H9 (cell line): Measurements from ENCODE around the gene ERO1B. TPM values are rescaled to one million over a fixed set of nuclear protein-coding genes. Genes with fewer than 3 reads are reported as not detected.

Source experiments
- DNase-seq: peaks from one replicate; pipeline ENCODE4 v3.0.0-alpha.2; 2017
- H2AFZ ChIP-seq: one replicate; pipeline ENCODE4 v1.6.1; 2013; ENCODE audit warnings: mild to moderate bottlenecking, low read length, control low read depth, moderate library complexity
- H2AK5ac ChIP-seq: 2 replicates; pipeline ENCODE4 v1.6.1; 2013; ENCODE audit warnings: low read length, control low read depth, mixed read lengths; ENCODE audit not compliant: insufficient read length
- H2BK120ac ChIP-seq: one replicate; pipeline ENCODE4 v1.6.1; 2013; ENCODE audit warnings: low read depth, mild to moderate bottlenecking, low read length, control low read depth, inconsistent platforms; ENCODE audit not compliant: poor library complexity, severe bottlenecking
- H2BK12ac ChIP-seq: 2 replicates; pipeline ENCODE4 v1.6.1; 2013; ENCODE audit warnings: low read length, control low read depth, mixed read lengths, low read depth; ENCODE audit not compliant: insufficient read length
- H2BK15ac ChIP-seq: 2 replicates; pipeline ENCODE4 v1.6.1; 2013; ENCODE audit warnings: low read depth, low read length, control low read depth
- H2BK20ac ChIP-seq: one replicate; pipeline ENCODE4 v1.6.1; 2013; ENCODE audit warnings: low read depth, mild to moderate bottlenecking, low read length, control low read depth, inconsistent platforms; ENCODE audit not compliant: poor library complexity, severe bottlenecking
- H2BK5ac ChIP-seq: 2 replicates; pipeline ENCODE4 v1.6.1; 2013; ENCODE audit warnings: low read length, control low read depth, mixed read lengths; ENCODE audit not compliant: insufficient read length
- H3K14ac ChIP-seq: 2 replicates; pipeline ENCODE4 v1.6.1; 2013; ENCODE audit warnings: low read length, control low read depth; ENCODE audit not compliant: insufficient read depth
- H3K18ac ChIP-seq: 2 replicates; pipeline ENCODE4 v1.6.1; 2013; ENCODE audit warnings: low read depth, mild to moderate bottlenecking, mixed read lengths, low read length, control low read depth; ENCODE audit not compliant: insufficient read length
- H3K23ac ChIP-seq: 2 replicates; pipeline ENCODE4 v1.6.1; 2013; ENCODE audit warnings: low read length, control low read depth, mixed read lengths, low read depth; ENCODE audit not compliant: insufficient read length
- H3K23me2 ChIP-seq: 2 replicates; pipeline ENCODE4 v1.6.1; 2013; ENCODE audit warnings: low read depth, mild to moderate bottlenecking, mixed read lengths, low read length, control low read depth; ENCODE audit not compliant: insufficient read length, poor library complexity, severe bottlenecking
- H3K27ac ChIP-seq: 2 replicates; pipeline ENCODE4 v1.5.1; 2013; ENCODE audit warnings: low read length, control low read depth, mixed read lengths, low read depth; ENCODE audit not compliant: insufficient read length
- H3K27me3 ChIP-seq: 2 replicates; pipeline ENCODE4 v1.6.1; 2013; ENCODE audit warnings: low read length, control low read depth, inconsistent platforms; ENCODE audit not compliant: insufficient read depth
- H3K4ac ChIP-seq: 2 replicates; pipeline ENCODE4 v1.6.1; 2013; ENCODE audit warnings: low read depth, mild to moderate bottlenecking, control low read depth, inconsistent platforms, low read length, moderate library complexity
- H3K4me1 ChIP-seq: 2 replicates; pipeline ENCODE4 v1.6.1; 2013; ENCODE audit warnings: low read length, control low read depth, inconsistent platforms; ENCODE audit not compliant: insufficient read depth
- H3K4me2 ChIP-seq: 2 replicates; pipeline ENCODE4 v1.6.1; 2013; ENCODE audit warnings: low read length, control low read depth, mixed read lengths; ENCODE audit not compliant: insufficient read length, insufficient read depth
- H3K56ac ChIP-seq: 2 replicates; pipeline ENCODE4 v1.6.1; 2013; ENCODE audit warnings: low read depth, mild to moderate bottlenecking, mixed read lengths, low read length, control low read depth; ENCODE audit not compliant: insufficient read length
- H3K79me1 ChIP-seq: 2 replicates; pipeline ENCODE4 v1.6.1; 2013; ENCODE audit warnings: low read depth, mild to moderate bottlenecking, moderate library complexity, low read length, control low read depth, inconsistent platforms; ENCODE audit not compliant: insufficient read depth, poor library complexity, severe bottlenecking
- H3K79me2 ChIP-seq: 2 replicates; pipeline ENCODE4 v1.6.1; 2013; ENCODE audit warnings: low read length, control low read depth, inconsistent platforms; ENCODE audit not compliant: insufficient read depth
- H3K9ac ChIP-seq: 2 replicates; pipeline ENCODE4 v1.6.1; 2013; ENCODE audit warnings: low read length, control low read depth, mixed read lengths; ENCODE audit not compliant: insufficient read length; ENCODE audit errors: extremely low read depth
- H3K9me3 ChIP-seq: one replicate; pipeline ENCODE4 v1.6.1; 2013; ENCODE audit warnings: low read depth, low read length, inconsistent platforms; ENCODE audit not compliant: control insufficient read depth
- H3T11ph ChIP-seq: one replicate; pipeline ENCODE4 v1.6.1; 2013; ENCODE audit warnings: mild to moderate bottlenecking, low read length, control low read depth, inconsistent platforms
- H4K20me1 ChIP-seq: one replicate; pipeline ENCODE4 v1.6.1; 2013; ENCODE audit not compliant: control insufficient read depth, insufficient read length, insufficient read depth
- H4K5ac ChIP-seq: 2 replicates; pipeline ENCODE4 v1.6.1; 2013; ENCODE audit warnings: low read depth, mild to moderate bottlenecking, mixed read lengths, low read length, control low read depth; ENCODE audit not compliant: insufficient read length
- H4K8ac ChIP-seq: replicated peaks from 2 replicates; pipeline ENCODE4 v1.6.1; 2013; ENCODE audit warnings: low read length, control low read depth, mixed read lengths, low read depth; ENCODE audit not compliant: insufficient read length
- H4K91ac ChIP-seq: 2 replicates; pipeline ENCODE4 v1.6.1; 2013; ENCODE audit warnings: low read depth, mild to moderate bottlenecking, moderate library complexity, mixed read lengths, low read length, control low read depth; ENCODE audit not compliant: insufficient read length
- H3K27ac Mint-ChIP-seq, 3 experiments: 2 replicates in 2 of 3; 3 replicates in 1 of 3; pipeline ENCODE4 v1.8.0; 2020 to 2021; ENCODE audit warnings: mixed read lengths in 3 of 3, mild to moderate bottlenecking in 1 of 3, moderate library complexity in 1 of 3
- H3K27me3 Mint-ChIP-seq: 2 replicates; pipeline ENCODE4 v1.8.0; 2021; ENCODE audit warnings: low read depth, mild to moderate bottlenecking, moderate library complexity, mixed read lengths
- H3K36me3 Mint-ChIP-seq, 3 experiments: 2 replicates in 2 of 3; 3 replicates in 1 of 3; pipeline ENCODE4 v1.8.0; 2020 to 2021; ENCODE audit warnings: low read depth in 3 of 3, mixed read lengths in 3 of 3; ENCODE audit not compliant: insufficient read depth in 1 of 3
- H3K4me1 Mint-ChIP-seq, 2 experiments: 2 replicates each; pipeline ENCODE4 v1.8.0; 2020; ENCODE audit warnings: mixed read lengths in 2 of 2
- H3K4me3 Mint-ChIP-seq, 2 experiments: 2 replicates in 1 of 2; 3 replicates in 1 of 2; pipeline ENCODE4 v1.8.0; 2020 to 2021; ENCODE audit warnings: mild to moderate bottlenecking in 2 of 2, mixed read lengths in 2 of 2, moderate library complexity in 1 of 2
- H3K9me3 Mint-ChIP-seq, 2 experiments: 2 replicates in 1 of 2; 3 replicates in 1 of 2; pipeline ENCODE4 v1.8.0; 2020; ENCODE audit warnings: mild to moderate bottlenecking in 2 of 2, mixed read lengths in 2 of 2, moderate library complexity in 1 of 2
- WGBS: extraction: QIAGEN DNeasy Blood & Tissue Kit; methylation state at CpG from one replicate; pipeline ENCODE4 v1.1.7; 2013; ENCODE audit warnings: missing lambda C conversion rate, low lambda C conversion rate, mixed read lengths; ENCODE audit not compliant: insufficient read length; ENCODE audit errors: extremely low coverage; 5-methylcytosine and 5-hydroxymethylcytosine counted together
- total RNA-seq: library from RNA; stranded (reverse); gene quantifications from 2 replicates; pipeline ENCODE4 v1.2.1, GENCODE V29; 2021
- TF ChIP-seq, protein P1 (sequence below): fragments of 200-600 bp; sonication (generic); conservative IDR thresholded peaks from 3 replicates; pipeline ENCODE4 v1.8.0; 2021; ENCODE audit warnings: antibody characterized with exemption, mild to moderate bottlenecking

ERO1B gene
- total RNA-seq, 1 experiment from 2014 or later = 1.5 TPM

DNA sequence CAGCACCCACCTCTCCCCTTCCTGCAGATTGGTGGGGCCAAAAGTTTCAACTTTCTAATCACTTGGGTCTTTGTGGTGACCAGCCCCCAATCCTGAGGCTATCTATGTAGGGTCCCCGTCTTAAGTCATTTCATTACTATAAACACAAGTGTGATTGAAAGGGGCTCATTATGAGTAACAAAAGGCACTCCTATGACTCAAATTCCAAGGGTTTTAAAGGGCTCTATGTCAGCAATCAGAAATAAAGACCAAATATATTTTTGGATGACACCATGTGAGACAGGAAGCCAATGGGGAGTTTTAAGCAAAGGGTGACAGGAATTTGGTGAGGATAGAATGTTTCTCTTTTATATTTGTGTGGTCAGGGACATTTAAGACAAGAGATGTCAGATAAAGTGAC is 6.2 kb downstream of the ERO1B start:
- no peak overlapping the region for H3K27ac ChIP-seq
- H3K18ac ChIP-seq = no peak overlapping the region
- H3K56ac ChIP-seq = no peak overlapping the region
- no peaks in the 10 kb centered on the region for H3K23me2 ChIP-seq
- no peak overlapping the region for H2BK20ac ChIP-seq
- H2BK12ac ChIP-seq = no peak overlapping the region
- H2AK5ac ChIP-seq = no peak overlapping the region
- no peak overlapping the region for H4K91ac ChIP-seq
- H3K79me2 ChIP-seq = no peaks in the 10 kb centered on the region
- H3K9ac ChIP-seq = no peak overlapping the region
- no peaks in the 10 kb centered on the region for H3K36me3 Mint-ChIP-seq
- H2AFZ ChIP-seq = no peak overlapping the region
- H4K8ac ChIP-seq = no peak overlapping the region
- H3K4me1 Mint-ChIP-seq = peaks cover 3 to 4% of the 10 kb centered on the region in 2 experiments
- H3K4ac ChIP-seq = no peak overlapping the region
- no peak overlapping the region for H3K23ac ChIP-seq
- no peak overlapping the region for H2BK15ac ChIP-seq
- H2BK120ac ChIP-seq = no peak overlapping the region
- H3T11ph ChIP-seq = no peak overlapping the region
- WGBS = no CpG with 5 or more reads among the region's 1 CpG
- H4K5ac ChIP-seq = no peak overlapping the region
- H3K9me3 Mint-ChIP-seq = no peaks in the 10 kb centered on the region
- no peaks in the 10 kb centered on the region for H3K79me1 ChIP-seq
- H3K27me3 ChIP-seq = no peaks in the 10 kb centered on the region
- no peaks in the 10 kb centered on the region for H3K4me1 ChIP-seq
- H3K4me3 Mint-ChIP-seq = no peak overlapping the region
- TF ChIP-seq, protein P1, sequence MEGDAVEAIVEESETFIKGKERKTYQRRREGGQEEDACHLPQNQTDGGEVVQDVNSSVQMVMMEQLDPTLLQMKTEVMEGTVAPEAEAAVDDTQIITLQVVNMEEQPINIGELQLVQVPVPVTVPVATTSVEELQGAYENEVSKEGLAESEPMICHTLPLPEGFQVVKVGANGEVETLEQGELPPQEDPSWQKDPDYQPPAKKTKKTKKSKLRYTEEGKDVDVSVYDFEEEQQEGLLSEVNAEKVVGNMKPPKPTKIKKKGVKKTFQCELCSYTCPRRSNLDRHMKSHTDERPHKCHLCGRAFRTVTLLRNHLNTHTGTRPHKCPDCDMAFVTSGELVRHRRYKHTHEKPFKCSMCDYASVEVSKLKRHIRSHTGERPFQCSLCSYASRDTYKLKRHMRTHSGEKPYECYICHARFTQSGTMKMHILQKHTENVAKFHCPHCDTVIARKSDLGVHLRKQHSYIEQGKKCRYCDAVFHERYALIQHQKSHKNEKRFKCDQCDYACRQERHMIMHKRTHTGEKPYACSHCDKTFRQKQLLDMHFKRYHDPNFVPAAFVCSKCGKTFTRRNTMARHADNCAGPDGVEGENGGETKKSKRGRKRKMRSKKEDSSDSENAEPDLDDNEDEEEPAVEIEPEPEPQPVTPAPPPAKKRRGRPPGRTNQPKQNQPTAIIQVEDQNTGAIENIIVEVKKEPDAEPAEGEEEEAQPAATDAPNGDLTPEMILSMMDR = no peak
- H2BK5ac ChIP-seq = no peak overlapping the region
- H4K20me1 ChIP-seq = no peaks in the 10 kb centered on the region
- peaks cover 7% of the 10 kb centered on the region for H3K27me3 Mint-ChIP-seq
- no peaks in the 10 kb centered on the region for H3K9me3 ChIP-seq
- no peak overlapping the region for H3K4me2 ChIP-seq
- H3K14ac ChIP-seq = no peak overlapping the region
- DNase-seq = no peak
- no peak overlapping the region; a peak in 1 of 7 replicates for H3K27ac Mint-ChIP-seq
